Measurements from ENCODE around the gene GARIN1A.
"Not testable (repeated sequence)": the region's sequence is repeated elsewhere in the genome, so short reads cannot be mapped to it uniquely, and the experiment has no call there.

The GARIN1A gene

DNA sequence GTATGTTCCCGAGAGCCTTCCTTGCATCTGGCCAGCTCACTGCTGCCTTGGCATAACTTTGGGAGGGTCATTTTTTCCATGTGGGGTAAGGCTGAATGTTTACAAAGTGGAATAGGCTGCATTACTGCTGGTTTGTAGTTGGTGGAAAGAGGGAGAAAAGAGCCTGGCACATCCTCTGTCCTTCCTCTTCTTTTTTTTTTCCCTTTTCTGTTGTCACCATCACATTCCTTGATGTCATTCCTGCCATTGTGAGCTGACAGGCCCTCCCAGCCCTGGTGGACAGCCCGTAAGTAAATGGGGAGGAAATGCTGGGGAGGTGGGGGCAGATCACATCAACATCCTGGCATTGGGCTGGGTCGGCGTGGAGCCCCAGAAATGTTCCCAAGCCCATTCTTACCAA is at the start of gene GARIN1A:
Gene GARIN1A (plus strand): TSS at position 301 of the 400 bp plus-strand sequence. CDS start 106 bp downstream, outside the sequence.
- DNase-seq, result no peak

DNA sequence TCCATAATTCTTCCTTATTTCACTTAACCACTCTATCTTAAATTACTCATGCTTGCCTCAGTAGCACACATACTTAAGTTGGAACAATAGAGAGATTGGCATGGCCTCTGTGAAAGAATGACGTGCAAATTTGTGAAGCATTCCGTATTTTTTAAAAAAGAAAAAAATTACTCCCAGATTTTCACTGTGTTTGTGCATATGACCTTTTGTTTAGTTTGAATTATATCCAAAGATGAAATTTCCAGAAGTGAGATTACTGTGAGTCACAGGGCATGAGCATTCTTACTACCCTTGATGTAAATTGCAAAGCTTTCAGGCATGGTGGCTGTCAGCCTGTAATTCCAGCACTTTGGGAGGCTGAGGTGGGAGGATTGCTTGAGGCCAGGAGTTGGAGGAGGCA is 45.0 kb upstream of the GARIN1A start:
- not testable (repeated sequence) for DNase-seq

DNA sequence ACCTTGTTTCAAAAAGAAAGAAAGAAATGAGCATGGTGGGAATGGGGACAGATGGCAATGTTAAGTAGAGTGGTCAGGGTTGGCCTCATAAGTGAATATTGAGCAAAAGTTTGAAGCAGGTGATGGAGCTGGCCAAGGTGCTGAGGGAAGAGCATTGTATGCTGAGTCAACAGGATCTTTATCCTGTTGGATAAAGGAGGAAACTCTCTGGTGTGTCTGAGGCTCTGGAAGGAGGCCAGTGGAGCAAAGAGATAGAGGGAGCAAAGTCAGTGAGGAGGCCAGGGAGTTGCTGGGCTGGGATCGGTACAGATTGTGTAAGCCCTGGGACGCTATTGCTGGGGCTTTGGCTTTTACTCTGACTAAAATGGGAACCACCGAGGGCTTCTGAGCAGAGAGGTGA is 38.2 kb upstream of the GARIN1A start:
- DNase-seq, result not testable (repeated sequence)

DNA sequence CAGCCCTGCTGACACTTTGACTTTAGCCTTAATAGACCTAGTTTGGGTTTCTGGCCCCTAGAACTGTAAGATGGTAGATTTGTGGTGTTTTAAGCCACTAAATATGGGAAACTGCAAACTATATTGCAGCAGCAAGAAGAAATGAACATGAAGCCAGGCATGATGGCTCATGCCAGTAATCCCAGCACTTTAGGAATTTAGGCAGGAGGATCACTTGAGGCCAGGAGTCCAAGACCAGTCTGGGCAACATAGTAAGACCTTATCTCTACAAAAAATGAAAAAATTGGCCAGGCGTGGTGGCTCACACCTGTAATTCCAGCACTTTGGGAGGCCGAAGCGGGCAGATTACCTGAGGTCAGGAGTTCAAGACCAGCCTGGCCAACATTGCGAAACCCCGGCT is 26.9 kb upstream of the GARIN1A start:
- not testable (repeated sequence) for DNase-seq

DNA sequence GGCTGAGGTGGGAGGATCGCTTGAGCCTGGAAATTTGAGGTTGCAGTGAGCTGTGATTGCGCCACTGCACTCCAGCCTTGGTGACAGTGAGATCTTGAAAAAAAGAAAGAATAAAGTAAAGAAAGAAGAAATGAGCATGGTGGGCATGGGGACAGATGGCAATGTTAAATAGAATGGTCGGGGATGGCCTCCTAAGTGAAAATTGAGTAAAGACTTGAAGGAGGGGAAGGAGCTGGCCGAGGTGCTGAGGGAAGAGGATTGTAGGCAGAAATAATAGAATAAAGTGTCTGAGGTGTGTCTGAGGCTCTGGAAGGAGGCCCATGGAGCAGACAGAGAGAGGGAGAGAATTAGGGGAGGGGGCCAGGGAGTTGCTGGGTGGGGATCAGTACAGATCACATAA is 26.2 kb upstream of the GARIN1A start:
- DNase-seq, result not testable (repeated sequence)

DNA sequence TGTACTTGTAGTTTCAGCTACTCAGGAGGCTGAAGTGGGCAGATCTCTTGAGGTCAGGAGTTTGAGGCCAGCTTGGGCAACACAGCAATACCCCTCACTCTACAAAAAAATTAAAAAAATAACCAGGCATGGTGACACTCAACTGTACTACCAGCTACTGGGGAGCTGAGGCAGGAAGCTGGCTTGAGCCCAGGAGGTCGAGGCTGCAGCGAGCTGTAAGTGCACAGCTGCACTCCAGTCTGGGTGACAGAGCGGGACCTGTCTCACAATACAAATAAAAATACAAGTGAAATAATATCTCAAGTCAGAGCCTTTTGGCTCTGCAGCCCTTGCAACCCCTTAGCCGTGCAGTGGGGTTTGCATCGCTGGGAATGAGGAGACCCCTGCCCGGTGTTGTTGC is 25.2 kb upstream of the GARIN1A start:
- DNase-seq, result not testable (repeated sequence)

DNA sequence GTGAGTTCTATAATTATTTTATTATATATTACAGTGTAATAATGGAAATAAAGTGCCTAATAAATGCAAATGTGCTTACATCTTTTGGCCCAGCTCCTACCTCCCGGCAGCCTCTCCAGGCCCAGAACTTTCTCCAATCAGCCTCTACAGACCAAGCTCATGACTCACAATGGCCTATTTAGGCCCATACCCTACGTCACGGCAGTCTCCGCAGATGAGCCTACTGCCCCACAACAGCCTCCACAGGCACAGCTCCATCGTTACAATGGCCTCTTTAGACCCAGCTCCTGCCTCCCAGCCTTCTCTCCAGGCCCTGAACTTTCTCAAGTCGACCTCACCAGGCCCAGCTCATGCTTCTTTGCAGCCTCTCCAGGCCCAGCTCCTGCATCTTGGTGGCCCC is 21.0 kb upstream of the GARIN1A start:
- not testable (repeated sequence) for DNase-seq

DNA sequence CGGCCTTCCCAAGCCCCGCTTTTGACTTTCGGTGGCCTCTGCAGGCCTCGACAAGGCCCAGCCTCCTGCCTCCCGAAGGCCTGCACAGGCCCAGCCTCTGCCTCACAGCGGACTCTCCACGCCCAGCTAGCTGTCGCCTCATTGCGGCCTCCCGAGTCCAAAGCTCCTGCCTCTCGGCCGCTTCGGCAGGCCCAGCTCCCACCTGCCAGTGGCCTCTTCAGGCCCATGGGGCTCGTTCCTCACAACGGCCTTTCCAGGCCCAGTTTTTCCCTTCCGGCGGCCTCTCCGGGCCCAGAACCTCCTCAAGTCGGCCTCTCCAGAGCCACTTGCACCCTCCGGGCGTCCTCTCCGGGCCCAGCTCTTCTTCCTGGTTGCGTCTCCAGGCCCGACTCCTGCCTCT is 19.5 kb upstream of the GARIN1A start:
- DNase-seq, result not testable (repeated sequence)

DNA sequence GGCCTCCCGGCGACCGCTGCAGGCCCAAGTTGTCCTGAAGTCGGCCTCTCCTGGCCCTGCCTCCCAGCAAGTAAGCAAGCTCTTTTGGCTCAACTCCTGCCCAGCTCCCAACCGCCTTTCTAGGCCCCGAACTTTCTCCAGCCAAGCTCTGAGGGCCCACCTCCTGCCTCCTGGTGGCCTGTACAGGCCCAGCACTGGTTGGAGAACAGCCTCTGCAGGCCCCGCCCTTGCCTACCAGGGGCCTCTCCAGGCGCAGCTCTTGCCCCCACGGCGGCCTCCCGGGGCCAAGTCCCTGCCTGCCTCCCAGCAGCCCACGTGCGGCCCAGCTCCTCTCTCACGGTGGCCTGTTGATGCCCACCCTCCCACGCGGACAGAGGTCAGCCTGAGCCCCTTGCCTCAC is 18.9 kb upstream of the GARIN1A start:
- not testable (repeated sequence) for DNase-seq

DNA sequence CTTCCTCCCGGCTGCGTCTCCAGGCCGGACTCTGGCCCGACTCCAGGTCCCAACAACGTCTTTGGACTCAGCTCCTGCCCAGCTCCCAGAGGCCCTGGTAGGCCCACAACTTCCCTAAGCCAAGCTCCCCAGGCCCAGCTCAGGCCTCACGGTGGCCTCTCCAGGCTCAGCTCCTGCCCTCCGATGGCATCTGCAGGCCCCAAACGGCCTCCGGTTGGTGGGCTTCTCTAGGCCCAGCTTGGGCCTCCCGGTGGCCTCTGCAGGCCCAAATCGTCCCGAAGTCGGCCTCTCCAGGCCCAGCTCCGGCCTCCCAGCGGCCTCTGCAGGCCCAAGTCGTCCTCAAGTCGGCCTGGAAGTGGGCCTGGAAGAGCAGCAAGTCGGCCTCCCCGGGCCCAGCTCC is 18.0 kb upstream of the GARIN1A start:
- DNase-seq, result not testable (repeated sequence)

DNA sequence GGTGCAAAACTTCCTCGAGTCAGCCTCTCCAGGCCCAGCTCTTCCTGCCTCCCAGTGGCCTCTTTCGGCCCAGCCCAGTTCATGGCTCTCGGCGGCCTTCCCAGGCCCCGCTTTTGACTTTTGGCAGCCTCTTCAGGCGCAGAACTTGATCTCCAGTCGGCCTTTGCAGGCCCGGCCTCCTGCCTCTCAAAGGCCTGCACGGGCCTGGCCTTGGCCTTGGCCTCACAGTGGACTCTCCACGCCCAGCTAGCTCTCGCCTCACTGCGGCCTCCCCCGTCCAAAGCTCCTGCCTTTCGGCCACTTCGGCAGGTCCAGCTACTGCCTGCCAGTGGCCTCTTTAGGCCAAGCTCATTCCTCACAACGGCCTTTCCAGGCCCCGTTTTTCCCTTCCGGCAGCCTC is 17.6 kb upstream of the GARIN1A start:
- not testable (repeated sequence) for DNase-seq

DNA sequence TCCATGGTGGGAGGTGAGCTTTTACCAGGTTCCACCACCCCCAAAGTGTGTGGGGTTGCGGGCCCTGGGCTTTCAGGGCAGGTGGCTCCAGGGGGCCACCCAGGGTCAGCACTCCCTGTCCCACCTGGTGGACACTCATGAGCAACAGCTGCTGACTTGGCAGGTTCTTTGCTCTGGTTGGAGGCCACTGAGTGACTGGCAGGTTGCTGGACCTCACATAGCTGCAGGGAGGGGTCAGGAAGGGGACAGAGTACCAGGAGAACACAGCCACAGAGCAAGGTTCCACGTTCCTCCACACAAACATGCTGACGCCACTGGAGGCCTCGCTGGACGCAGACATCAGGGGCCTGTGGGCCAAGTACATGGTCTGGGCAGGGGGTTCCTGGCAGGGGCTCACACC is 13.7 kb upstream of the GARIN1A start:
- not testable (repeated sequence) for DNase-seq

DNA sequence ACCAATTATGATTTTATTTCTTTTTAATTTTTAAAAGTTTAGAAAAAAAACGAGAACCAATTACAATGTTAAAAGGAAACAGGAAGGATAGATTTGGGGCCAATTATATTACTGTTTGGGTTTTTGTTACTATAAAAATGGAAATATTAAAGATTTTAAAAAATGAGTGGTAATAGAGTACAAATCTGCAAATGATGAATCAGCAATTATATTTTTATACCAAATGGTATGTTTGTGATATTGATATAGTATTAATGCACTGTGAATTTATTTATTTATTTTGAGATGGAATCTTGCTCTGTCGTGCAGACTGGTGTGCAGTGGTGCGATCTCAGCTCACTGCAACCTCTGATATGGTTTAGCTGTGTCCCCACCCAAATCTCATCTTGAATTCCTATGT is 11.5 kb upstream of the GARIN1A start:
- DNase-seq, result no peak

DNA sequence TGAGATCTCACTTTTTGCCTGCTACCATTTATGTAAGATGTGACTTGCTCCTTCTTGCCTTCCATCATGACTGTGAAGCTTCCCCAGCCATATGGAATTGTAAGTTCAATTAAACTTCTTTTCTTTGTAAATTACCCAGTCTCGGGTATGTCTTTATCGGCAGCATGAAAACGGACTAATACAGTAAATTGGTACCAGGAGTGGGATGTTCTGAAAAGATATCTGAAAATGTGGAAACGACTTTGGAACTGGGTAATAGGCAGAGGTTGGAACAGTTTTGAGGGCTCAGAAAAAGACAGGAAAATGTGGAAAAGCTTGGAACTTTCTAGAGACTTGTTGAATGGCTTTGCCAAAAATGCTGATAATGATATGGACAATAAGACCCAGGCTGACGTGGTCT is 10.6 kb upstream of the GARIN1A start:
- DNase-seq, result no peak

DNA sequence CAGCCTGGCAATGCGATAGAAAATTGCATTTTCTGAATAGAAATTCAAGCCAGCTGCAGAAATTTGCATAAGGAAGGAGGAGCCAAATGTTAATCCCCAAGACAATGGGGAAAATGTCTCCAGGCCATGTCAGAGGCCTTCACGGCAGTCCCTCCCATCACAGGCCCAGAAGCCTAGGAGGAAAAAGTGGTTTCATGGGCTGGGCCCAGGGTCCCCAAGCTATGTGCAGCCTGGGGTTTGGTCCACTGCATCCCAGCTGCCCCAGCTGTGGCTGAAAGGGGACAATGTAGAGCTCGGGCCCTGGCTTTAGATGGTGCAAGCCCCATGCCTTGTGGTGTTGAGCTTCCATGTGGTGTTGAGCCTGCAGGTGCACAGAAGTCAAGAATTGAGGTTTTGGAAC is 10.0 kb upstream of the GARIN1A start:
- DNase-seq, result no peak

DNA sequence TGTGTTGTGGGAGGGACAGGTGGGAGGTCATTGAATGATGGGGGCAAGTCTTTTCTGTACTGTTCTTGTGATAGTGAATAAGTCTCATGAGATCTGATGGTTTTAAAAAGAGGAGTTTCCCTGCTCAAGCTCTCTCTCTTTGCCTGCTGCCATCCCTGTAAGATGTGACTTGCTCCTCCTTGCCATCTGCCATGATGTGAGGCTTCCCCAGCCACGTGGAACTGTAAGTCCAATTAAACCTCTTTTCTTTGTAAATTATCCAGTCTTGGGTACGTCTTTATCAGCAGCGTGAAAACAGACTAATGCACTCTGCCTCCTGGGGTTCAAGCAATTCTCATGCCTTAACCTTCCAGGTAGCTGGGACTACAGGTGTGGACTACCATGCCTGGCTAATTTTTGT is 8.9 kb upstream of the GARIN1A start:
- not testable (repeated sequence) for DNase-seq

DNA sequence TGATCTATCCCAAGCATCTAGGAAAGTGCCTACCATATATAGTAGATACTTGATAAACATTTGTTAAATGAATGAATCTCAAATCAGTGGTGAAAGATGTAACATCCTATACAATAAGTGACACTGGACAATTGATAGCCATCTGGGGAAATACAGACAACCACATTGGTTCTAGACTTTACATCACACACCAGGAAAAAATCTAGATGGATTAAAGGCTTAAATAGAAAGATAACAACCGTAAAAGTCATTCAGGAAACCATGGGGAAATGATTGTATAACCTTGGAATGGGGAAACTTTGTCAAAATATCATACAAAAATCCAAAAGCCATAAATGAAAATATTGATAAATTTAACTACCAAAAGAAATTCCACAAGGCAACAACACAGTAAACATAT is 7.0 kb upstream of the GARIN1A start:
- DNase-seq, result no peak

DNA sequence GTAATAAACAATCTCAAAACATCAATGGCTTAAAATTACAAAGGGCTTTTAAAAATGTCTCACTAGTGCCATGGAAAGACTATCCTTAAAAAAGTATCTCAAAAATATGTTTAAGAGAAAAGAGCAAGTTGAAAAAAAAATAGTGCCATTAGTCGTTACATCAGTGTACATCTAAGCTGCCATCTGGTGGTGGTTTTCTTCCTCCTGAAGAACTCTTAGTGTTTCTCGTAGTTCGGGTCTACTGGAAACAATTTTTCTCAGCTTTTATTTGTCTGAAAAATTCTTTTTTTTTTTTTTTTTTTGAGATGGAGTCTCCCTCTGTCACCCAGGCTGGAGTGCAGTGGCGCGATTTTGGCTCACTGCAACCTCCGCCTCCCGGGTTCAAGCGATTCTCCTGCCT is 5.9 kb upstream of the GARIN1A start:
- DNase-seq, result no peak

DNA sequence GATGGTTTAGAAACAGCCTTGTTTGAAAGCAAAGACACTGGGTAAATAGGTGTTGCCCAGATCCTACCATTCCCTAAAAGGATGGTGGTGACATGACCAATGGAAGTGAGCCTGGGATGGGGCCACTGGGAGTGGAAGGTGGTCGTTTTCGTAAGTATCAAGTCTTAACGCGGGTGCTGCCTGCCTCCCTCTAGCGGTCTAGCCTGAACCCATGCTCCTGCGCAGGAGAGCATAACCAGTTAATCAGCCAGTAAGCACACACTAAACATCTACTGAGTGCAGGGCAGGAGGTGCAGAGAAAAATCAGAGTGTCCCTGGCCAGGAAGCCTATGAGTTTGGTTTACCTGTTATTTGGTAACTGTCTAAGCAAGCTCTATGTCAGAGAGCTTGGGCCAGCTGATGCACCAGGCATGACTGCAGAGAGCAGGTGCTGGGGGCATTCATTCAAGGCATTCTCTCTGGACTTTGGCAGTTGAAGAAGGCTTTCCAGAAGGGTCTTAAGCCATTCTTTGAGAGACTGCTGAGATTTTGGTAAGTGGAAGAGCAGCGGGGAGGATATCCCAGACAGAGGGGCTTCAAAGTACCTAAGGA is 930 bp downstream of the GARIN1A start:
- no peak for DNase-seq

DNA sequence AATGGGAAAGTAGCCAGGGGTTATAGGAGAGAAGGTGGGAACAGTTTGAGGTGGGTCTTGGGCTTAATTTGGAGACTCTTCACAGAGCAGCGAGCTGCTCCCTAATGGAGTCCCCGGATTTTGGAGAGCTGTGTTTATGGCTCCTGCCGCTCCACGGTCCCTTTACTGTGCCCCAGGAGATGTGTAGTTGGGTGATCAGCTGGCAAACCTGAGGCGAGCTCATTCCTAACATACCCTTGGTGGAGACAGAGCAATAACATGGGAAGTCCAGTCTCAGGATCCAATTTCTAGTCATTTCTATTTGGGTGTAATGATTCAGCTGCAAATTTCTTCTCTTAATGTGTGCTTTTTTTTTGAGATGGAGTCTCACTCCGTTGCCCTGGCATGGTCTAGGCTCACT is 1.5 kb downstream of the GARIN1A start:
- no peak for DNase-seq

DNA sequence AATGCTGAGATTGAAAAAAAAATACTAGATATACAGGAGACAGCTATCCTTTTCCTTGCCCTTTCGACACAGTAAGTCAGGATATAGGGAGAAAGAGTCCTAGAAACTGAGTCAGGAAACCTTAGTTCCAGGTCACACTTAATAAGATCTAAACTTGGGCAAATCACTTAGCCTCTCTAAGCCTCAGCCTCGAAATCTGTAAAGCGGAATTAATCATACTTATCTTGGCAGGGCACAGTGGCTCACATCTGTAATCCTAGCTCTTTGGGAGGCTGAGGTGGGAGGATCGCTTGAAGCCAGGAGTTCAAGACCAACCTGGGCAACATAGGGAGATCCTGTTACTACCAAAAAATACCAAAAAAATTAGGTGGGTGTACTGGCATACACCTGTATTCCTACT is 4.6 kb downstream of the GARIN1A start:
- DNase-seq, result no peak

DNA sequence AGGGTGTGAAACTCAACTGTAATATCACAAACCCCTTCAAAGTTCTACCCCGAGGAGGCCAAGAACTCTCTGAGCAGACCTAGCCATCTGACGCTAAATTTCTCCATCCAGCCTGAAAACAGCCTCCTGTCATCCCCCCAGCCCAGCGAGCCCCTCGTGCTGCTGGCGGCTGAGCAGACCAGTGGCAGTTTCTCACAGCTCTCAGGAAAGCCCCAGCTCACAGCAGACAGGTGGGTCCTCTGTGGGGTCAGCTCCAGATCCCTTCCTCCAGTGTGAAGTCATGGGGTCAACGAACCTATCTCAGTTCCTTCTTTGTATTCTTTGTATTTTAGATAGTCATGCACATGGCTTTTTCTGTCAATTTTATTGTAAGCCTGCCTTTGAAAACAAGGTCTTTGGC is 7.8 kb downstream of the GARIN1A start:
- DNase-seq, result no peak

DNA sequence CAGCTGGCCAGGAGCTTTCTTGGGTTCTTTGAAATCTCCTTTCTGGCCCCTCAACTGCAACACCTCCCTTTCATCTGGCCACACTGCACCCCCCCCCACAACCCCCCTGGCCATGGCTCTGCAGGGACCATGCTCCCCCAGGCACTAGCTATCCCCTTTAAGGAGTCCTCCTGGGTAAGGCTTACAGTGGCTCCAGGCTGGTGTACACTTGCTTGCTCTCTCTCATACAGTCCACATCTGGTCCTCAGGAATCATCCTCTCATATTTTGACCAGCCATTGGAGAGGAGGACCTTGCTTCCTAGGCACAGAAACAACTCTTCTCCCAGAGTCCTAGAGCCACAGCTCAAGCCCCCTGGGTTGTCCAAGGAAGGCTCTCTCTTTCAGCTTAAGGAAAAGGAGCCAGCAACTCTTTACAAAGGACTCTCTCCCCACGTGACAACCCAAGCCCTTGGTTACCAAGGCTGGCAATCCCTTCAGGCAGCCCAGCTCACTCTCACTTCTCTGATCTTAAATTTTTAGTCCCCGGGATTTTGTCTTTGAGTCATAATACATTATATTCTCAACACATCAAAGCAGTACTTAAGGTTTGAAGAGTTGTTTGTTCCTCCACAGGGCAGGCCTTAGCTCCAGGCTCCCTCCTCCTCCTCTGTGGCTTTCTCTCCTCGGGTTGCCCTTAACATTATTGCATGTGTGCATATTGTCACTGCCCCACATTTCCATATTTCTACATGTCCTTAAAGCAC is 9.9 kb downstream of the GARIN1A start:
- DNase-seq, result no peak

DNA sequence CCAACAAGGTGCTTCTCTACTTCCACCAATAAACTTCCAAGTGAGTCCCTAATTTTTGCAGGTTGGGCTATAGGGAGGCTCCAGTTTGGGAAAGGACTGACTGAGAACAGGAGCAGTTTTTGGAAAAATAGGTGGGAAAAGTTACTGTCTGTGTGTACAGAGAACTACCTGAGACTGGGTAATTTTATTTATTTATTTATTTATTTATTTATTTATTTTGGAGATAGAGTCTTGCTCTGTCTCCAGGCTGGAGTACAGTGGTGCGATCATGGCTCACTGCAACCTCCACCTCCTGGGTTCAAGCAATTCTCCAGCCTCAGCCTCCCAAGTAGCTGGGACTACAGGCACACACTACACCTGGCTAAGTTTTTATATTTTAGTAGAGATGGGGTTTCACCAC is 11.2 kb downstream of the GARIN1A start:
- DNase-seq, result not testable (repeated sequence)

DNA sequence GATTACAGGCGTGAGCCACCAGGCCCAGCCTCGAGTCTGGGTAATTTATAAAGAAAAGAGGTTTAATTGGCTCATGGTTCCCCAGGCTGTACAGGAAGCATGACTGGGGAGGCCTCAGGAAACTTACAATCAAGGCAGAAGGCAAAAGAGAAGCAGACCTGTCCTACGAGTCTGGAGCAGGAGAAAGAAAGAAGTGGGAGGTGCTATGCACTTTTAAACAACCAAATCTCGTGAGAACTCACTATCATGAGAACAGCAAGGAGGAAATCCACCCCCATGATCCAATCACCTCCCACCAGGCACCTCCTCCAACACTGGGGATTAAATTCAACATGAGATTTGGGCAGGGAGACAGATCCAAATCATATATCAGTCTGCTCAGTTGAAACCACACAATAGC is 11.6 kb downstream of the GARIN1A start:
- not testable (repeated sequence) for DNase-seq
